HG03521 (cell line): Measurements from ENCODE around the gene NES.

ENCODE experiments used
- ATAC-seq: cut with Tn5 transposase; IDR thresholded peaks from one replicate; pipeline ENCODE4 v1.9.1; 2021; ENCODE audit warnings: mild to moderate bottlenecking, moderate library complexity; ENCODE audit not compliant: unreplicated experiment

The NES gene

DNA sequence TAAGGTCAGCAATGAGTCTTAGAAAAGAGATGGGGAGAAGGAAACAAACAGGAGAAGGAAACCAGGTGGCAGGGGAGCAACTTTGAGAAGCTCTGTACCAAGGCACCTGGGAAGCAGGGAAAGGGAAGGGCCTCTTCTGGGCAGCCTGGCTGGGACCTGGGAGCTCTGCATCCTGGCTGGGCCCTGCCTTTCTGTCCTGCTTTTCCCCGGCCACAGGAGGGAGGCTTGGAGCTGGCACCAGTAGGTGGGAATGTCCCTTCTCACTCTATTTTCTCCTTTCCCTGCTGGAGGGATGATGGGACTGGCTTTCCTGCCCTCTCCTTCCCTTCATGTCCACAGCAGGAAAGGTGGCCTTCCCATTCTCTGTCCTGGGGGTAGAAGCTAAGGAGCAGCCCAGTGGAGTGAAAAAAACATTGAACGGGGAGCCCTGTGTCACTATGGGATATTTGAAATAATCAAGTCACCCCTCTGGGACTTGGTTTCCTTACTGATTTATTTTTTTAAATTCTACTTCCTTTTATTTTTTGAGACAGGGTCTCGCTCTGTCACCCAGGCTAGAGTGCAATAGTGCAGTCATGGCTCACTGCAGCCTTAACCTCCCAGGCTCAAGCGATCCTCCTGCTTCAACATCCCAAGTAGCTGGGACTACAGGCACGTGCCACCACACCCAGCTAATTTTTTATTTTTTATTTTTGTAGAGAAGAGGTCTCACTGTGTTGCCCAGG, 5.1 kb upstream of the NES start:
- no peak for ATAC-seq

DNA sequence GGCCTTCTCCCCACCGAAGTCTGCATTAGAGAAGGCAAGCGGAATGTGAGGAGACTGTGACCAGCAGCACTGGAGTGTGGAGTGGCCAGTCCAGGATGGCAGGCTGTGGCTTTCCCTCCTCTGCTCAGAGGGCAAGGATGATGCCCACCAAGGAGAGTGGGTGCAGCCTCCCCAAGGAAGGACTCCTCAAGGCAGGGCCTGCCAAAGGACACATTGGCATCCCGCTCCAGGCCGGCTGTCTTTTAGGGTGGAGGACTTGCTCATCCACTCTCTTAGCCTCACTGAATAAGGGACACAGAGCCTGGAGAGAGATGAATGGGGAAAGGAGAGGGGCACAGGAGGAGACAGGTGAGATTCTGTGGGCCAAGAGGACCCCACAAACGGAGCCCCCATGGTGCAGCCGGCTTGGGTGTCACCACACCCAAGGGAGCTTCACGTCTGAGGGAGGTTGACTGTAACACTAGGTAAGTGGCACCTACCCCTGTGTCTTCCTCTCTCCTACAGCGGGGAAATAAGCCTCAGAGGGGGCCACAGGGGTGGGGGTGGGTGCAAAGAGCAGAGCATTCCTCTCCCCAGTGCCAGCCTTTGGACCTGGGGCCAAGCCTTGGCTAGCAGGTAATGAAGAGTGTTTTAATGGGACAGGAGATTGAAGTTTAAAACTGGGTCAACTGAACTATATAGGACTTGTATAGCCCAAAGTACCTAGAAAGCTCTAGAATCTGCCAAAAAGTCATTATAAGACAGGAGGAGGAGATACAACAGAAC, 4.2 kb upstream of the NES start:
- no peak for ATAC-seq

DNA sequence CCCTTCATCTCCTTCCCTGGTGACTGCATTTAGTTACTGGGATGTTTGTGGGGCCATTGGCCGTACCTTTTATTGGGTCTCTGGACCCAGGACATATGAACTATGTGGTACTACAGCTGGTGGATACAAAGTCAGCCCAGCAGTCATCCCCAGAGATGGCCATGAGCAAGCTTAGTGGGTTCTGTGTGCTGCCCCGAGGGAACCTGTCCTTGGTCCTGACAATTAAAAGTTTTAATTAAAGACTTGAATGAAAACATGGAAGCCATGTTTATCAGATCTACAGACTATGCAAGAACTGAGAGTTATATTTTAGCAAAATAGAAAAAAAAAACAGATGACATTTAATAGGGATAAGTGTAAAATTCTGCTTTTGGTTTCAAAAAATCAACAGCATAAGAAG, 2.8 kb upstream of the NES start:
- no peak for ATAC-seq

DNA sequence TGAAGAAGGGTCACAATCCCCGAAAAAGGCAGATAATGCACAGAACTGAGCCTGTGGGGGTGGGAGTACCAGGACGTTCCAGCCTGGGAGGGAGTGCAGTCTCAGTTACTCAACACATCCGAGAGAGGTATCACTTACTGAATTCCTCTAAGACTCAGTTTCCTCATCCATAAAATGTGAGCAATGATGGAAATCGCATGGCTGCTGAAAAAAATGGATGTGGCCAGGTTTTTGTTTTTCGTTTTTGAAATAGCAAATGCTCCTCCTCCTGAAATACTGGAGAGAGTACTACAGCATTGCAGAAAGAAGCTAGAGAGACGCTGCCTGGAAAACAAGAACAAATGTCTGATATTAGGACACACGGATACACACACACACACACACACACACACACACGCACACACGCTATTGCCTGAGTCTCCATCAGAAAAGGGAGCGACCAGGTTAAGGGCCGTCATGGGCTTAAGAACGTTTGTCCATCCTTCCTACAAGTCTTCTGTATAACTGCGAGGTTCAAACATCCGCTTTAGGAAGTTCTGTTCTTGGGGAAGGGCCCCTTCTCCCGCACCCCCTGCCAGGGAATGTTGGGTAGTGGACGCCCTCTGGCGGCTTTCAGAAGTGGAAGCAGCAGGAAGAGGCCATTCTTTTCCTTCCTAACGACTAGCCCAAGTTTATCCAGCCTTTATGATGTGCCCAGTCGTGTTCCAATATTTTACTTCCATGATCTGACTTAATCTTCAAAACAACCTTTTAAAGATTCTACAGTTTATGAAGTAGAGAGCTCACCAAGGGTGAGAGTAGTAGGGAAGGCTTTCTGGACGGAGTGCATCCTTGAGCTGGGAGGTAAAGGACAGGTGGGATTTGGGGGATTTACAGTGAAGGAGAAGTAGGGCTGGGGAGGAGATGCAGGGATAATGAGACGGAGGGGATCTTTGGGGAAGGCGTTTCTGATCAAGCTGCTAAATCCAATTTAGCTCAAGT, 699 bp upstream of the NES start:
- ATAC-seq: no peak

DNA sequence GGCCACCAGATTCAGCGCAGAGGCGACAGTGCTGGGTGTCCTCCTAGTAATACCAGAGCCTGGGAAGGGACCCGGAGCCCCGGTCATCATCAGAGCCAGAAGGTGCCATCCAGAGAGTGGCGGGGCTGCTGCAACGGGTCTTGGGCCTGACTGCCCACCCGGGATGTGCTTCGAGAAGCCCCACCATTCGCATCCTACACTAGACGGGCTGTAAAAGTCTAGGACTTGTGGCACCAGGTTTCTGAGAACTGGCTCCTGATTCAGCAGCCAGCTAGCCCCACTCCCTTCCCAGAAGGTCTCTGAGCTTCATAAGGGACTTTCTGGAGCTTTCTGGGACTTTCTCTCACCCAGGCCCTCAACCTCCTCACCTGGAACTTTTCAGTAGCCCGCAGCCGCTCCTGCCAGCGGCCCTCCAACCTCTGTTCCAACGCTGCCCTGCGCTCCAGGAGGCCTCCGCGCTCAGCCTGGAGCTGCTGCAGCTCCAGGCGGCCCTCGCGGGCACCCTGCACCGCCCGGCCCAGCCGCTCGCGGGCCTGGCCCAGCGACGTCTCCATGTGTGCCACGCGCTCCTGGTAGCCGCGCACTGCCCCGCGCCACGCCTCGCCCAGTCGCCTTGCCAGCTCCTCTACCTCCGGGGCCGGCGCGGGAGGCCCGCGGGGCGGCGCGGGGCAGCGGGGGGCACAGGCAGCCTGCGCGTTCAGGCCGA, 940 bp downstream of the NES start:
- no peak for ATAC-seq

DNA sequence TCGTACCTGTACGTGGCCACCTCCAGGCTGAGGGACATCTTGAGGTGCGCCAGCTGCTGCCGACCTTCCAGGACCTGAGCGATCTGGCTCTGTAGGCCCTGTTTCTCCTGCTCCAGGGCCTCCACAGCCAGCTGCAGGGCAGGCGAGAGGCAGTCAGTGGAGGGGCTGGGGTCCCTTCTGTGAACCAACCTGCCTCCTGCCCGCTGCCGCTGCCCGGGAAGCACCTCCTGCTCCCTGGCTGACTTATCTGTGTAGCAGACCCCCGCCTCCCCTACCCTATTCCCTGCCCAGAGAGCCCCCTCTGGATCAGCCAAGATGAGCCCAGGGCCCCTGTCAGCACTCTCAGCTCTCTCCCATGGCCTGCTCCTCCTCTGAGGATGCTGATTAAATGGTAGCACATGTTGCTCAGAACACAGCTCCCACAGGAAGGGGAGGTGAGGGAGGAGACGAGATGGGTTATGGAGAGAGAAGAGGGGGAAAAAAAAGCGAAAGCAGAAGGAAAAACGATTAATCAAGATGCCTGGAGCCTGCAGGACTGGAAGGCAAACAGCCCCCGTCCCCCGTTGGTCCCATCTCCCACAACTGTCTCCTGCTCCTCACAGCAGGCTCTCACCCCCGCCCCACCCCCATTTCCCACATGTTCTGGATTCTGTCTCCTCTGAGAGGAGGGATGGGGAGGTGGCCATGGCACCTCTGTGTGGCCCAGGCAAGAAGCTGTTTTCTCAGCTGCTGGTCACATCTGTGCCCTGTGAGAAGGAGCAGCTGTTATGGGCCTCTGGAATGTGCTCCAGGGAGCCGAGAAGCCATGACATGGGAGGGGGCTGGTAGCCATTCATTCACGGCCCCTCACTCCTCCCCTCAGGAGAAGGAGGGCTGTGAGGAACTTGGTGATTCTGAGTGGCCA, 1.7 kb downstream of the NES start:
- ATAC-seq: no peak

DNA sequence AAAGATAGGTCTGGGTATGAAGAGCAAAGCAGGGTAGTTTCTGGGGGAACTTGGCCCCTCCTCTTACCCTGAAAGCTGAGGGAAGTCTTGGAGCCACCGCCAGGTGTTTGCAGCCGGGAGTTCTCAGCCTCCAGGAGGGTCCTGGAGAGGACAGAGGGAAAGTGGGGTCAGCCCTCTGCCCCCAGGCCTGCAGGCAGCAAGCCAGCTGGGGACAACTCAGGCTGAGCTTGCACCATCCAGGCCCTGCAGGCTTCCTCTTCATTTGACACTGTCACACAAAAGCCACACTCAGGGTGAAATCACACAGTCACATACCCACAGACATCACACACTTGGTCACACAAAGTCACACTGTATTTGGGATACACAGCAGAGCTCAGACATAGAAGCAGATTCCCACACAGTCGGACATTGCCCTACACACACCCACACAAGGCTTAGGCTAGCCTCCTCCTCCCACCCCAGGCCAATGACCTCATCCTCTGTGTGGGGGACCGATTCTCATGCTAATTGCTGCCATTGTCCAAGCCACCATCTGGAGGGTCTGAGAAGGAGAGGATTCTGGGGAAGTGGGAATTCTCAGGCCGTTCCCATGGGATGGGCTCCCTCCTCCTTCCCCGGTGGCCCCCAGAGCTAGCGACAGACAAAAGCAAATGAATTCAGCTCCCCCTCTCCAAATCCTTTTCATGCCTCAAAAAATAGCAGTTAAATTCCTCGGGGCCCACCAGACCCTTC, 3.7 kb downstream of the NES start:
- no peak for ATAC-seq

DNA sequence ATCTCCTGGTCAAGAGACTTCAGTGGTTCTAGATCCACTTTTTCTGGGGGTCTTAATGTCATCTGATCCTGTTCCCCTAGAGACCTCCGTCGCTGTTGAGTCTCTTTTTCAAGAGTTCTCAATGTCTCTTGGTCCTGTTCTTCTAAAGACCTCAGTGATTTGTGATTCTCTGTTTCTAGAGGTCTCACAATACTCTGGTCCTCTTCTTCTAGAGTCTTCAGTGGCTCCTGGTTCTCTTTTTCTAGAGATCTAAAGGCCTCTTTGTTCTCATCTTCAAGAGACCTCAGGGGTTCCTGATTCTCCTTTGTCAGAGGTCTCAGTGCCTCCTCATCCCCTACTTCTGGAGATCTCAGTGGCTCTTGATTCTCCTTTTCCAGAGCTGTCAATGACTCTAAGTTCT, 5.4 kb downstream of the NES start:
- no peak for ATAC-seq

DNA sequence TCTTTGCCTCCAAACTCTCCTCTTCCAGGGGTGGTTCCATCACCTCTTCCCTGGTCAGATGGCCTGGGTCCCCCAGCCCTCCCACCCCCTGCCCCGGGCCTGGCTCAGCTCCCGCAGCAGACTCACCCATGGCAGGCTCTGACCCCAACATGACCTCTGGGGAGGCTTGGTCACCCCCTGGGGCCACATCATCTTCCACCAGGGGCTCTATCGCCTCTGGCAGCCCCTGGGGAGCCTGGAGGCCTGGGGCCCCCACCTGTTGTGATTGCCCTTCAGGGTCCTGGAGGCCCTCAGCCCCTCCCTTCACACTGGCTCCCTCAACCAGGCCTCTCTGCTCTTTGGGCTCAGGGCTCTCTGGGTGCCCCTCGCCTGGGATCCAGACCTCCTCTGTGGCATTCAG, 6.4 kb downstream of the NES start:
- no peak for ATAC-seq

DNA sequence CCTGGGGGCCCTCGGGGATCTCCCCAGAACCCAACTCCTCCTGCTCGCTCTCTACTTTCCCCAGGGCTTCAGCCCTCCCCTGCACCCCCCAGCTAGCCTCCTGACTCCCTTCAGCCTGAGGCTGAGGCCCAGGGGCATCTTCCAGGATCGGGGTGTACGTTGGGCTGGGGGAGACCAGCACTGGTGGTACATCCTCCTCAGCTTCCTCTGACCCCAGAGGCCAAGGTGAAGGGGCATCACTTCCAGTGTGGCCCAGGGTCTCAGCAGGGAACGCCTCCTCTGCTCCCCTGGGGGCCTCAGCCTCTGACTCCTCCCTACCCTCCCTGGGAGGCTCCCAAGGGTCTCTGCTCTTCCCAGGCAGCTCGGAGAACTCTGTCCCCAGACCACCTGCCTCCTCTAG, 6.8 kb downstream of the NES start:
- no peak for ATAC-seq

DNA sequence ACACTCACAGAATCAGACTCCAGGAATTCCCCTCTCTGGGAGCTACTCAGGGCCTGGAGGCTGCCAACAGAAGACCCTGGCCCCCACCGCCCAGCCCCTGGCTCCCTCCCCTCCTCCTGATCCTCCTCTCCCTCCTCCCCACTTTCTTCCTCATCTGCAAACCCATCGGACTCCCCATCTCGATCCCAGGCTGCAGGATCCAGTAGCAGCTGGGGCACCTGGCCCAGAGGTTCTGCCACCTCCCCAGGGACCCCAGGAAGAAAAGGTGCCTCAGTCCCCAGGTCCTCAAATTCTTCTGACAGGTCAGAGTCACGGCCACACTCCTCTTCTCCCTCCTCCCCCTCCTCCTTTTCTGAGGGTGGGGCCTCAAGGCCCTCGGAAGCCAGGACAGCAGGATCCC, 7.4 kb downstream of the NES start:
- ATAC-seq: no peak

DNA sequence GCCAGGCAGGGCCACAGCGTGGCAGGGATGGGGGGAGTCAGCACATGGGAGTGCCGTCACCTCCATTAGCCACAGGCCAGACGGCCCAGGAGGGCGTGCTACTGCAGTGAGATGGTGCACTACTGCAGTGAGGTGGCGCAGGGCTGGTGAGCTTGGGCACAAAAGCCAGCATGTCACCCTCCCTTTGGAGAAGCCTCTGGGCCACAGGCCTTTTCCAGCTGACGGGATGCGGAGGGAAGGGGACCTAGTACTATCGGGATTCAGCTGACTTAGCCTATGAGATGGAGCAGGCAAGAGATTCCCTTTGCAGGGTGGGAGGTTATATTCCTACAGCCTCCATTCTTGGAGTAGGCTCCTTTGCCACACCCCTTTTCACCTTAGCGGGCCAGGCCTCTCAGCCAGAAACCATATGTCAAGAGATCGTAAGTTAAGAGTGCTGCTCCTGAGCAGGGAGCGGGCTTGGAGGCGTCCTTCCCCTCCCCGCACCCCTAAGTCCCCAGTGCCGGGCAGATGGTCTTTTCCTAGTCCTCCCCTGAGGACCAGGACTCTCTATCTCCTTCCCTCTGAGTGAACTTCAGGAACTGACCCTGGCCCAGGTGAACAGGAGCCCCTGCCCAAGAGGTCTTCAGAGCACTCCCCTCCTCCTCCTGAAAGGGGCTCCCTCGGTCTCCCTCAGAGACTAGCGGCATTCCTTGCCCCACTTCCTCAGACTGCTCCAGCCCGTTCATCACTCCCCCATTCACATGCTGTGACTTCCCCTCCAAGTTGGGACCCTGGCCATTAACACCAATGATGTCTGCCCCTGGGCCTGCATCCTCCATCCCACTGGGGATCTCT, 8.2 kb downstream of the NES start:
- no peak for ATAC-seq

DNA sequence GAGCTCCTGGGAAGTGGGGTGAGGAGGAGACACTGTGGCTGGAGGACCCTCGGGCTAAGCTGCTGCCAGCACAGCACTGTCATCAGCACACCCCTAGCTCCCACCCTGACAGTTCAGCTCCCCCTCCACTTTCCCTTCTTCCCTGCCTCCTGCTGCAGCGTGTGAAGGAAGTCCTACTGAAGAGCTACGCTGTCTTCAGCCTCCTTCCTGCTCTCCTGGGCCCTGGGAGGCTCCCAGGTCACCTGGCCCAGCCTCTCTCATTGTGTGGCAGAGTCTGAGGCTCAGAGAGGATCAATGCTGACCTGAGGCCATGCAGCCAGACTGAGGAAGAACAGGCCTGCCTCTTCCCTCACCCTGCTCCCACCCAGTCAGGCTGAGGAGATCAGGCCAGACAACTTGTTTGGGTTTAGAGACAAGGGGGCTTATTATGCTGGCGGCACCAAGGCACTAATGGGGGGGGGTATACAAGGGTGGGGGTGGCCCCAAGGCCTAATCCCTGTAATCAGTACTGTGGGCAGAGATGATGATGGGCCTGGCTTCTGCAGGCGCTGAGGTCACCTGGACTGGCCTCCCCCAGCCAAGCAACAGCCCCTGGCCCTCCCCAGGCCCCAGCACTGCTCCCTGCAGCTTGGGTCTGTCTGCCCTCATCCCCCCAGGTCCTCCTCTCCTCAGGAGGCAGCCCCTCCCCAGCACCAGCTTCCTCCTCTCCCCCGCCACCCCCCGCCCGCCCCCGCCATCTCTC, 9.1 kb downstream of the NES start:
- ATAC-seq: no peak

DNA sequence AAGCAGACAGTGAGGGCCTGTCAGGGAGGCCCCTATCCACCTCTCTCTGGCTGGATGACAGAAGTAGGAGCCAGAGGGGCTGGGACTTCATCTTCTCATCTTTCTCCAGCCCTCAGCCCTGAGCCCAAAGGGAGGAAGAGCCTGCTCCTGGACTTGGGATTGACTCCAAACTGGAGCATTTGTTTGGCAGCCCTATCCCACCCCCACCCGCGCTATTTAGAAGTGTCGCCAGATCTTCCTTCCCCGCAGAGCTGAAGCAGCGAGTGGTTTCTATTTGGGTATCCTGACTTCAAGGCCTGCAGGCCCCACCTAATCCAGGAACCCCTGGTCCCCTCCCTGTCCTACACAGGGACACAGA, 9.6 kb downstream of the NES start:
- ATAC-seq: no peak

DNA sequence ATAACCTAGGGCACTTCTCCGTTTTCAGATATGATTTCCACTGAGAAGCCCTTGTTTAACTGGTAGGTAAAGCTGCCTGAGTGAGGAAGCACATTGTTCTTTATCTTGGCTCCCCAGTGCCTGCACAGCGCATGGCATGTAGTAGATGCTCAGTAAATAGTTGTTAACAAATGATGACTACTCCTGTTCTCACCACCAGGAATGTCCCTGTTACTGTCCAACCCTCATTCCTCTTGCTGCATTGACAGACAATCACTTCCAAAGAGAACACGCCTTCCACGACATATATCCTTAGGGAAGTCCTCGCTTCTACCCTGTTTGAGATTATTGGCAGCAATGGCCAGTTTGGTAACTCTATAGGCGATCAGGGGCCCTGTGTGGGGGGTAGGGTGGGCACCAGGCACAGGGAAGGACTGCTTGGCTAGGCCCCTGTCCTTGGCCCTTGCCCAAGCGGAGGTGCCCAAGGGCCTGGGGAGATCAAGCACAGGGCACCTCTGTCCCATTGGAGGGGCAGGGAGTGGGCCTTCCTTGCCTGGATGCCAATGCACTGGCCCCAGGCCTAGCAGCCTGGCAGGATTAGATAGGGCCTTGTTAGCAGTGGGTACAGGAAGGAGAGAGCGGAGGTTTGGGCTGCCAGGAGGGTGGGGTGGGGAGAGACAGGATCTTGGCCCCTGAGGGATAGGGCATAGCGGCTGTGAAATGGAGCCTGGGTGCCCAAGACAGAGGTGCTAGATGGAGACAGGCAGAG, 10.2 kb downstream of the NES start:
- ATAC-seq: no peak

DNA sequence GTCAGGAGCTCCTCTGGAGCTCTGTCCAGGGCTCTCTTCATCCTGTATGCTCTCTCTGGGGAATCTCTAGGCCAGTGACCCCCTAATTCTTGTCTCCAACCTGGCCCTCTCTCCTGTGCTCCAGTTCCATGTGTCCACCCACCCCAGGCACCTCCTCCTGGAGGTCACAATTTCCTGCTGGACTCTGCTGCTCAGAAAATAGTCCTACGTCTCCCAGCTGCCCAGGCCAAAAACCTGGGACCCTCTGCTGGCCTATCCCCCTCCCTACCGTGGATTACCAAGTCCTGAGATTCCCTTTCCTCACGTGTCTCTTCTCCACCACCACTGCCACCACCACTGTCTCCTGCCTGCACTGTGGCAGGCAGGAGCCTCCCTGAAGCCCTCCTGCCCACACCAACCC, 11.7 kb downstream of the NES start:
- ATAC-seq: no peak
